OCI-LY1 (cell line): Measurements from ENCODE around the gene CRYGS.
A peak's percentile ranks its signal among the peaks of the same experiment; 100 is the strongest.

Source experiments
- H2AFZ ChIP-seq: fragments of 200-600 bp; sonication (generic), shearing (Covaris generic); 2 replicates; pipeline ENCODE4 v1.6.0; 2014; ENCODE audit warnings: antibody characterized with exemption, mild to moderate bottlenecking, low read length
- H3F3A ChIP-seq: fragments of 200-600 bp; sonication (generic), shearing (Covaris generic); 2 replicates; pipeline ENCODE4 v1.6.0; 2014; ENCODE audit warnings: mild to moderate bottlenecking, antibody characterized with exemption, low read length, moderate library complexity; ENCODE audit not compliant: insufficient read depth
- H3K27ac ChIP-seq: fragments of 200-600 bp; sonication (generic); 2 replicates; pipeline ENCODE4 v1.5.1; 2014; ENCODE audit warnings: low read length, mixed run types, mild to moderate bottlenecking, low read depth; ENCODE audit not compliant: poor library complexity, severe bottlenecking
- H3K27me3 ChIP-seq: fragments of 200-600 bp; sonication (generic); 2 replicates; pipeline ENCODE4 v1.6.0; 2014; ENCODE audit warnings: antibody characterized with exemption, mild to moderate bottlenecking, low read length, moderate library complexity; ENCODE audit not compliant: insufficient read depth
- H3K36me3 ChIP-seq: fragments of 200-600 bp; sonication (generic); 2 replicates; pipeline ENCODE4 v1.6.1; 2014; ENCODE audit warnings: mild to moderate bottlenecking, antibody characterized with exemption, low read length, moderate library complexity, mixed read lengths; ENCODE audit not compliant: insufficient read depth
- H3K4me1 ChIP-seq: fragments of 200-600 bp; sonication (generic); 2 replicates; pipeline ENCODE4 v1.5.1; 2014; ENCODE audit warnings: mild to moderate bottlenecking, low read length, moderate library complexity; ENCODE audit not compliant: insufficient read depth, severe bottlenecking
- H3K4me2 ChIP-seq: fragments of 200-600 bp; sonication (generic), shearing (Covaris generic); 2 replicates; pipeline ENCODE4 v1.6.1; 2014; ENCODE audit warnings: low read length
- H3K4me3 ChIP-seq: fragments of 200-600 bp; sonication (generic); 2 replicates; pipeline ENCODE4 v1.5.1; 2014; ENCODE audit warnings: low read length, low read depth, mild to moderate bottlenecking, mixed read lengths; ENCODE audit not compliant: poor library complexity, severe bottlenecking
- H3K79me2 ChIP-seq: fragments of 200-600 bp; shearing (Covaris generic); 2 replicates; pipeline ENCODE4 v1.6.1; 2016; ENCODE audit warnings: mixed run types, low read length, mixed read lengths; ENCODE audit not compliant: insufficient read depth
- H3K9ac ChIP-seq: fragments of 200-600 bp; sonication (generic), shearing (Covaris generic); 2 replicates; pipeline ENCODE4 v1.6.1; 2014; ENCODE audit warnings: mild to moderate bottlenecking, low read length, mixed read lengths
- H3K9me2 ChIP-seq: fragments of 200-600 bp; sonication (generic), shearing (Covaris generic); 2 replicates; pipeline ENCODE4 v1.6.1; 2014; ENCODE audit warnings: low read depth, mild to moderate bottlenecking, low read length, mixed read lengths
- H3K9me3 ChIP-seq: fragments of 200-600 bp; shearing (Covaris generic); 2 replicates; pipeline ENCODE4 v1.6.1; 2014; ENCODE audit warnings: low read length, mixed read lengths
- H4K20me1 ChIP-seq: fragments of 200-600 bp; sonication (generic), shearing (Covaris generic); 2 replicates; pipeline ENCODE4 v1.6.0; 2016; ENCODE audit warnings: mild to moderate bottlenecking, low read length; ENCODE audit not compliant: insufficient read depth
- EZH2 ChIP-seq: fragments of 200-600 bp; sonication (generic), shearing (Covaris generic); IDR thresholded peaks from 2 replicates; pipeline ENCODE4 v1.8.0; 2017; ENCODE audit warnings: borderline replicate concordance, mixed run types, mild to moderate bottlenecking, antibody characterized with exemption, low read length, moderate library complexity, mixed read lengths
- TF ChIP-seq, protein P1 (sequence below): fragments of 200-600 bp; sonication (generic), shearing (Covaris generic); IDR thresholded peaks from 2 replicates; pipeline ENCODE4 v1.5.1; 2017; ENCODE audit warnings: mild to moderate bottlenecking, antibody characterized with exemption, low read length, moderate library complexity, mixed read lengths

Gene CRYGS

DNA sequence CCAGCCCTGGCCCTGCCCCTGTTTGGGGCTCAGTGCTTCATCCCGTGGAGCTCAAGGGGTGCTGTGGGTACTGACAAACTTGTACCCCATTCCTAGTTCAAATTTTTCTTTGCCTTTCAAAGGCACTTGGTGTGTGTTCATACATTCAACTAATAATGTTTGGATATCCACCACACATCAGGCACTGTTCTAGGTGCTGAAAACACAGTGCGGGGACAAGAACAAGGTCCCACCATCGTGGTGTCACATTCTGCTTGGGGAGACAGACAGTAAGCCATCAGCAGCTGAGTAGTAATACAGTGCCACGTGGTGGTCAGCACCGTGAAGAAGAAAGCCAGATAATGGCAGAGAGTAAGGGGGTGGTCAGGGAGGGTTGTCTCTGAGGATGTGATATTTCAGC is 32.5 kb downstream of the CRYGS start:
- Histone ChIP-seq H3K4me2 (no peak overlapping the region), H3K4me3 (no peak overlapping the region), H3K9ac (no peak overlapping the region), H4K20me1 (no peaks in the 10 kb centered on the region), H3K9me3 (no peaks in the 10 kb centered on the region), H3K27ac (no peak overlapping the region), H3K27me3 (0 out of 2 replicates have a peak, but pooled peaks cover 3% of the 10 kb centered on the region), H3F3A (no peaks in the 10 kb centered on the region), H3K79me2 (no peaks in the 10 kb centered on the region), H3K36me3 (no peaks in the 10 kb centered on the region), H2AFZ (no peak overlapping the region), H3K4me1 (peaks cover 32% of the 10 kb centered on the region), H3K9me2 (no peaks in the 10 kb centered on the region)
- no peak for TF ChIP-seq EZH2
- TF ChIP-seq, protein P1, sequence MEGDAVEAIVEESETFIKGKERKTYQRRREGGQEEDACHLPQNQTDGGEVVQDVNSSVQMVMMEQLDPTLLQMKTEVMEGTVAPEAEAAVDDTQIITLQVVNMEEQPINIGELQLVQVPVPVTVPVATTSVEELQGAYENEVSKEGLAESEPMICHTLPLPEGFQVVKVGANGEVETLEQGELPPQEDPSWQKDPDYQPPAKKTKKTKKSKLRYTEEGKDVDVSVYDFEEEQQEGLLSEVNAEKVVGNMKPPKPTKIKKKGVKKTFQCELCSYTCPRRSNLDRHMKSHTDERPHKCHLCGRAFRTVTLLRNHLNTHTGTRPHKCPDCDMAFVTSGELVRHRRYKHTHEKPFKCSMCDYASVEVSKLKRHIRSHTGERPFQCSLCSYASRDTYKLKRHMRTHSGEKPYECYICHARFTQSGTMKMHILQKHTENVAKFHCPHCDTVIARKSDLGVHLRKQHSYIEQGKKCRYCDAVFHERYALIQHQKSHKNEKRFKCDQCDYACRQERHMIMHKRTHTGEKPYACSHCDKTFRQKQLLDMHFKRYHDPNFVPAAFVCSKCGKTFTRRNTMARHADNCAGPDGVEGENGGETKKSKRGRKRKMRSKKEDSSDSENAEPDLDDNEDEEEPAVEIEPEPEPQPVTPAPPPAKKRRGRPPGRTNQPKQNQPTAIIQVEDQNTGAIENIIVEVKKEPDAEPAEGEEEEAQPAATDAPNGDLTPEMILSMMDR = no peak; the same call in 1 of the 2 replicates

DNA sequence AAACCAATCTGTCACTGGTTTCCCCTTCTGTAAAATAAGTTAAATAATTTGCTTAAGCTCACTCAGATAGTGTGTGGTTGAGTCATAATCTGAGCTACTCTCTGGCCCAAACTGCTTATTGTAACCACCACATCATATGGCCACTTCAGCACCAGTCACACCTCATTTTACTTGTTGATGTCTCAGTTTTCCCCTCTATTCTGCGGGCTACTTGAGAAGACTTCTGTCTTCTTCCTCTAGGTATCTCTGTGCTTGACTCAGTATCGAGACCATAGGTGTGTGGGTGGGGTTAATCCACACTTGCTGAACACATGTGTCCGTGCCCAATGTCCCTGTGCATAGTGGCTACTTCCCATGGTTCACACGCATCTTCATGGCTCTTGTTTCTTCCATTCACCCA is 32.9 kb downstream of the CRYGS start:
- Histone ChIP-seq H2AFZ (no peak overlapping the region), H3K4me2 (no peak overlapping the region), H3K4me1 (peaks cover 29% of the 10 kb centered on the region), H3K9me2 (no peaks in the 10 kb centered on the region), H3K4me3 (no peak overlapping the region), H4K20me1 (no peaks in the 10 kb centered on the region), H3K9me3 (no peaks in the 10 kb centered on the region), H3K79me2 (no peaks in the 10 kb centered on the region), H3K9ac (no peak overlapping the region), H3F3A (no peaks in the 10 kb centered on the region), H3K27ac (no peak overlapping the region), H3K36me3 (no peaks in the 10 kb centered on the region), H3K27me3 (0 out of 2 replicates have a peak, but pooled peaks cover 3% of the 10 kb centered on the region)
- no peak for TF ChIP-seq EZH2
- TF ChIP-seq, protein P1 = no peak

DNA sequence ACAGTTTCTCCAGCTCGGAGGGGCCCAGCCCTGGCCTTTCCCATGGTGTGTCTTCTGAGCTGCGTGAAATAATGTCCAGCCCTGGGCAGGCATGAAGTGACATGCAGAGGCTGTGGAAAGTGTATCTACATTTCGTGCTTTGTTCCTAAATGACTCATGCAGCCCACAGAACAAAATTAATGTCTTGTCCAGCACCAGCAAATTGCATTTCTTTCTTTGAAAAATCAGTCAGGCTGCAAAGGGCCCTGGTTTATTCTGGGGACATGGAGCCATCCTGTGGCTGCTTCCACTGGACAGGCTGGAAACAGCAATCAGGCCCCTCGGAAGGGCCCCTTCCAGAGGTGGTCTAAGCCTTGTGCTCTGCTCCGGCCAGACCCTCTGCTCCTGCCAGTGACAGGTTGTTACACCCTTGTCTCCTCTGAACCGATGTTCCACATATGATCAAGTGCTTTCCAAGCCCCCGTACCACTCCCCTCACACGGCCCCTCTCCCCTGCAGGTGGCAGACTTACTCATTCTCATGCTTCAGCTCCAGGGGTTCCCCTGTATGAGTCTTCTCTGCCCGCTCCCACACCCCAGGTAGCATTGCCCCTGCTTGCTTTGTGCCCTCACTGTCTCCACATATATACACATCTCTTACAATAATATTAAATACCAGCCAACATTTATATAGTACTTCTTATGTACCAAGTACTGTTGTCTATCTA is 33.7 kb downstream of the CRYGS start:
- Histone ChIP-seq H3K79me2 (no peaks in the 10 kb centered on the region), H3K4me3 (no peak overlapping the region), H3K9me3 (no peaks in the 10 kb centered on the region), H3F3A (no peaks in the 10 kb centered on the region), H3K9ac (no peak overlapping the region), H3K36me3 (no peaks in the 10 kb centered on the region), H3K4me2 (no peak overlapping the region), H4K20me1 (no peaks in the 10 kb centered on the region), H3K27me3 (0 out of 2 replicates have a peak, but pooled peaks cover 3% of the 10 kb centered on the region), H3K4me1 (peaks cover 22% of the 10 kb centered on the region), H3K9me2 (no peaks in the 10 kb centered on the region), H3K27ac (no peak overlapping the region), H2AFZ (no peak overlapping the region)
- no peak for TF ChIP-seq EZH2
- TF ChIP-seq, protein P1 = peak; percentile 42; the same call in 1 of the 2 replicates
